Ascending aorta (tissue), 2 donors: ENCODE data around the gene ARRB1. TPM values are rescaled to one million over a fixed set of nuclear protein-coding genes. Genes with fewer than 3 reads are reported as not detected.
"Not testable (repeated sequence)": the region's sequence is repeated elsewhere in the genome, so short reads cannot be mapped to it uniquely, and the experiment has no call there.

Source experiments
- DNase-seq, 2 donors: peaks; one replicate each; pipeline ENCODE4 v3.0.0-alpha.2; 2019; ENCODE audit warnings: low spot score in 2 of 2
- H3K27ac ChIP-seq, 2 donors: fragments of 200-600 bp; sonication (generic); one replicate each; pipeline ENCODE4 v1.5.1; 2016 to 2017; ENCODE audit warnings: mild to moderate bottlenecking in 1 of 2
- H3K27me3 ChIP-seq: fragments of 200-600 bp; sonication (generic); one replicate; pipeline ENCODE4 v1.5.1; 2017
- H3K36me3 ChIP-seq, 2 donors: fragments of 200-600 bp; sonication (generic); one replicate each; pipeline ENCODE4 v1.5.1; 2016
- H3K4me1 ChIP-seq, 2 donors: fragments of 200-600 bp; sonication (generic); one replicate each; pipeline ENCODE4 v1.5.1; 2016 to 2017; ENCODE audit warnings: mild to moderate bottlenecking in 1 of 2
- H3K4me3 ChIP-seq, 2 donors: fragments of 200-600 bp; sonication (generic); one replicate each; pipeline ENCODE4 v1.5.1; 2016 to 2017; ENCODE audit warnings: mild to moderate bottlenecking in 1 of 2
- H3K9me3 ChIP-seq, 2 donors: fragments of 200-600 bp; sonication (generic); one replicate each; pipeline ENCODE4 v1.5.1; 2016
- CTCF ChIP-seq, 3 experiments: fragments of 200-600 bp in 2 of 3; fragments of 450-650 bp in 1 of 3; sonication (generic) in 2 of 3; IDR thresholded peaks; one replicate each; pipeline ENCODE4 v1.5.1; 2016 to 2019; ENCODE audit warnings: antibody characterized with exemption in 3 of 3, mild to moderate bottlenecking in 1 of 3, moderate library complexity in 1 of 3
- intact Hi-C: fragments of 100-400 bp; cut with DNase I; formaldehyde crosslinking; loops from one replicate; pipeline ENCODE4 v1.15.1; 2023
- total RNA-seq: library from RNA; depleted of rRNA; stranded (reverse); fragments of >200 nt; gene quantifications from one replicate; pipeline ENCODE4 v1.1.0, GENCODE V29; 2016

ARRB1 gene
- total RNA-seq, 1 donor from 2014 or later, result 78.2 TPM

DNA sequence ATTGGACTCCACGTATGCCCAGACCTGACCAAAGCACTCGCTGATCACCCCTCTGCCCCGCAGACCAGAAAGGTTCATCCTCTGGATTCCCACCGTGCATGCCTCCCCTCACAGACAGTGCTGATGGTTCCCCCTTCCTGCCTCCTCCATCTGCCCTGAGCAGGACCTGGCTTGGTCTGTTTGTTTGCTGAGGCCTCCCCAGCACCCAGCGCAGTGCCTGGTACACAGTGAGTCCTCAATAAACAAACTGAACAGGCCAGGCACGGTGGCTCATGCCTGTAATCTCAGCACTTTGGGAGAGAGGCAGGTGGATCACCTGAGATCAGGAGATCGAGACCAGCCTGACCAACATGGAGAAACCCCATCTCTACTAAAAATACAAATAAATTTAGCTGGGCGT is 24.2 kb upstream of the ARRB1 start:
- Histone ChIP-seq H3K27ac (no peak overlapping the region), H3K4me3 (no peak overlapping the region), H3K9me3 (no peaks in the 10 kb centered on the region), H3K27me3 (no peaks in the 10 kb centered on the region), H3K4me1 (no peaks in the 10 kb centered on the region), H3K36me3 (no peaks in the 10 kb centered on the region)
- intact Hi-C loops, result no loop called here
- TF ChIP-seq CTCF (IDR thresholded peaks at IDR 0.05), result no peak
- no peak for DNase-seq

DNA sequence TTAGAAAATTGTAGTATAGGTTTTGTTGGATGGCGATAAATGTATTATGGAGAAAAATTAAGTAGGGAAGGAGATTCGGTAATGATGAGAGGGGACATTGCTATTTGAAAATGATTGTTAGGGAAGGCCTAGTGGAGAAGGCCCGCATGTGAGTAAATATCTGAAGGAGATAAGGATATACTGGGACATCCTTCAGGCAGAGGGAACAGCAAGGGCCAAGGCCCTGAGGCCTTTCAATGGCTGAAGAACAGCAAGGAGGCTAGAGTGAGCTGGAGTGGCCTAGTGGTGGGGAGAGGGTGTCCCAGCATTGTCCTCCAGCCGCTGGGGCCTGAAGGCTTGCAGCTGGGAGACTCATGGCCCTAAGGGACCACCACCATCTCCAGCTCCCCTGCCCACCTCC is 23.2 kb upstream of the ARRB1 start:
- no peak for TF ChIP-seq CTCF (IDR thresholded peaks at IDR 0.05)
- H3K9me3 ChIP-seq, result no peaks in the 10 kb centered on the region
- intact Hi-C loops, result no loop called here
- H3K4me3 ChIP-seq, result no peak overlapping the region
- DNase-seq, result no peak
- no peaks in the 10 kb centered on the region for H3K4me1 ChIP-seq
- H3K36me3 ChIP-seq, result no peaks in the 10 kb centered on the region
- H3K27ac ChIP-seq, result no peak overlapping the region
- no peaks in the 10 kb centered on the region for H3K27me3 ChIP-seq

DNA sequence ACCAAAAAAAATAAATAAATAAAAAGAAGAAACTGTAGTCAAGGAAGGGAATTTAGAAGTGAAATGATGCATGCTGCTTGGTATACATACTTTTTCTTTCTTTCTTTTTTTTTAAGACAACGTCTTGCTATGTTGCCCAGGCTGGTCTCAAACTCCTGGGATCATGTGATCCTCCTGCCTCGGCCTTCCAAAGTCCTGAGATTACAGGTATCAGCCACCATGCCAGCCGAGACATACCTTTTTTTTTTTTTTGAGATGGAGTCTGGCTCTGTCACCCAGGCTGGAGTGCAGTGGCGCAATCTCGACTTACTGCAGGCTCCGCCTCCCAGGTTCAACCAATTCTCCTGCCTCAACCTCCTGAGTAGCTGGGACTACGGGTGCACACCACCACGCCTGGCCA is 21.7 kb upstream of the ARRB1 start:
- TF ChIP-seq CTCF (IDR thresholded peaks at IDR 0.05), result no peak
- H3K36me3 ChIP-seq, result no peaks in the 10 kb centered on the region
- no peaks in the 10 kb centered on the region for H3K27me3 ChIP-seq
- no peak overlapping the region for H3K27ac ChIP-seq
- no peaks in the 10 kb centered on the region for H3K4me1 ChIP-seq
- intact Hi-C loops, result no loop called here
- peaks cover 0 to 4% of the 10 kb centered on the region in 2 donors for H3K9me3 ChIP-seq
- H3K4me3 ChIP-seq, result no peak overlapping the region
- DNase-seq, result no peak

GRCh38 chr11:75371949-75372876 is 20.8 kb upstream of the ARRB1 start:
- no peak for TF ChIP-seq CTCF (IDR thresholded peaks at IDR 0.05)
- Histone ChIP-seq H3K27ac (no peak overlapping the region), H3K36me3 (no peaks in the 10 kb centered on the region), H3K4me1 (no peaks in the 10 kb centered on the region), H3K9me3 (peaks cover 0 to 4% of the 10 kb centered on the region in 2 donors), H3K27me3 (no peaks in the 10 kb centered on the region), H3K4me3 (no peak overlapping the region)
- no peak for DNase-seq
- intact Hi-C loops, result no loop called here

DNA sequence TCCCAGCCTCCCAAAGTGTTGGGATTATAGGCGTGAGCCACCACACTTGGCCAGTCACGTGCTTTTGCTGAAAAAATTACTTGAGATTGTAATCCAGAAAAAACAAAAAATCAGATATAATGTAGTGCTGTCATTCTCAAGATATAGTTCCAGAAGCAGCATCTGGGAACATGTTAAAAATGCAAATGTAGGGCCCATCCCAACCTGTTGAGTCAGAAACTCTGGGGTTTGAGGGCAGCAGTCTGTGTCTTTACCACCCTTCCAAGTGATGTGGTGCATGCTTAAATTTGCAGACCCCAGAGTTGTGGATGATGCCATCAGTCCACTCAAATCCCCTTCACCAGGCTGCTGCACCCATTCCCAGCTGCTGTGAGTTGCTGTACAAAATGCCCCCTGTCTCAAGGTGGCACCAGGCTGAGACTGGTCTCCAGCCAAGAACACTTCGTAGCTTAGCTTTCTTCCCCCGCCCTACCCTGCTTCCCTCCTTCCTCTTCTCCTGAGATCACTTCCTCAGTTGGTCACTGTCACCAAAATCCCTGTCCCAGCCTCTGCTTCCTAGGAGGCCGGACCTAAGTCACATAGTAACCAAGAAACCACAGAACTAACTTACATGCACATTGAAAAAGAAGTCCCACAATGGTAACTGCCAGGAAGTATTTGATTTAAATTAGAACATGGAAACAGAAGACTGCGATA is 18.2 kb upstream of the ARRB1 start:
- no peak for TF ChIP-seq CTCF (IDR thresholded peaks at IDR 0.05)
- Histone ChIP-seq H3K36me3 (no peaks in the 10 kb centered on the region), H3K27me3 (no peaks in the 10 kb centered on the region), H3K9me3 (peaks cover 0 to 4% of the 10 kb centered on the region in 2 donors), H3K4me1 (no peaks in the 10 kb centered on the region), H3K4me3 (no peak overlapping the region), H3K27ac (peak overlapping the region in 1 of 2 donors; percentile 10)
- intact Hi-C loops, result no loop called here
- DNase-seq, result no peak

DNA sequence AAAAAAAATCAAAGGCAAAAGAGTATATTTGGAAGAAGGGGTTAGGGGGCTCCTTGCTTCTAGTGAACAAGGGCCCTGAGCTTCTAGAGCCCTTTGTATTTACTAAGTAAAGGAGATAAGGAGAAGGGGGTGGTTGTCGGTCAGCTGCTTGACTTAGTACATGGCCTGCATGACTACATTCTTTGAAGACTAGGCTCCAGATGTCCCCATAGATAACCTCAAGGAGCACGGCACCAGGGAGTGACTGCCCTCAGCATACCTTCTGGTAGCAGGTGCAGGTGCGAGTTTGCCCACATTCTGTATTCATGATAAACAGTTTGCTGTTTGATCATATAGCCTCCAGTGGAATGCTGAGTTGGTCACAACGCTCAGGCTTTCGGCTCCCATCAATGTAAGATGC is 15.4 kb upstream of the ARRB1 start:
- H3K4me1 ChIP-seq, H3K27me3 ChIP-seq, H3K4me3 ChIP-seq, H3K27ac ChIP-seq, H3K36me3 ChIP-seq, intact Hi-C loops, DNase-seq, H3K9me3 ChIP-seq: not testable (repeated sequence)
